ENCODE data around the gene MAP3K7CL.
"Not testable (repeated sequence)": the region's sequence is repeated elsewhere in the genome, so short reads cannot be mapped to it uniquely, and the experiment has no call there.

The MAP3K7CL gene

GRCh38 chr21:29135481-29135880 is 5.0 kb downstream of the MAP3K7CL start:
- no peak for DNase-seq

- DNase-seq: no peak
Observed at GRCh38 chr21:29136033-29136432, 5.6 kb downstream of the MAP3K7CL start.

- no peak for DNase-seq
Observed at GRCh38 chr21:29144736-29145353, 14.4 kb downstream of the MAP3K7CL start.

GRCh38 chr21:29145354-29145782 is 14.9 kb downstream of the MAP3K7CL start:
- no peak for DNase-seq

GRCh38 chr21:29145852-29146453 is 15.5 kb downstream of the MAP3K7CL start:
- no peak for DNase-seq

GRCh38 chr21:29146726-29147125 is 16.3 kb downstream of the MAP3K7CL start:
- DNase-seq: no peak

GRCh38 chr21:29148530-29148929 is 18.1 kb downstream of the MAP3K7CL start:
- no peak for DNase-seq

GRCh38 chr21:29149808-29150425 is 19.5 kb downstream of the MAP3K7CL start:
- DNase-seq: no peak

- no peak for DNase-seq
Observed at GRCh38 chr21:29151931-29152330, 21.5 kb downstream of the MAP3K7CL start.

GRCh38 chr21:29152916-29153315 is 22.5 kb downstream of the MAP3K7CL start:
- DNase-seq: no peak

- DNase-seq: no peak
Observed at GRCh38 chr21:29154270-29154669, 23.8 kb downstream of the MAP3K7CL start.

- DNase-seq: no peak
Observed at GRCh38 chr21:29155118-29155932, 24.9 kb downstream of the MAP3K7CL start.

GRCh38 chr21:29155933-29156260 is 25.5 kb downstream of the MAP3K7CL start:
- no peak for DNase-seq

- DNase-seq: no peak
Observed at GRCh38 chr21:29157080-29157479, 26.6 kb downstream of the MAP3K7CL start.

GRCh38 chr21:29159842-29160241 is 29.4 kb downstream of the MAP3K7CL start:
- no peak for DNase-seq

- DNase-seq: not testable (repeated sequence)
Observed at GRCh38 chr21:29162825-29163224, 32.4 kb downstream of the MAP3K7CL start.

- no peak for DNase-seq
Observed at GRCh38 chr21:29163341-29164115, 33.1 kb downstream of the MAP3K7CL start.

GRCh38 chr21:29164323-29164942 is 34.0 kb downstream of the MAP3K7CL start:
- DNase-seq: no peak

- no peak for DNase-seq
Observed at GRCh38 chr21:29166323-29166722, 35.9 kb downstream of the MAP3K7CL start.

GRCh38 chr21:29166853-29167252 is 36.4 kb downstream of the MAP3K7CL start:
- DNase-seq: no peak

GRCh38 chr21:29167481-29167880 is 37.0 kb downstream of the MAP3K7CL start:
- DNase-seq: not testable (repeated sequence)

- DNase-seq: no peak
Observed at GRCh38 chr21:29168891-29169315, 38.5 kb downstream of the MAP3K7CL start.

Measured in activated gamma-delta T cell treated with Interleukin-2 at 50 U/mL for 16 hours (primary cell).